Nephron progenitor cell (in vitro differentiated cells): ENCODE data around the gene ABR.

Experiments used
- DNase-seq: peaks from one replicate; pipeline ENCODE4 v3.0.0; 2021
- H3K27ac Mint-ChIP-seq: 2 replicates; pipeline ENCODE4 v1.8.0; 2021; ENCODE audit warnings: mild to moderate bottlenecking, moderate library complexity, mixed read lengths
- H3K27me3 Mint-ChIP-seq: 2 replicates; pipeline ENCODE4 v1.8.0; 2021; ENCODE audit warnings: mild to moderate bottlenecking, low read depth, mixed read lengths; ENCODE audit not compliant: poor library complexity
- H3K36me3 Mint-ChIP-seq: 2 replicates; pipeline ENCODE4 v1.8.0; 2021; ENCODE audit warnings: low read depth, mixed read lengths
- H3K4me1 Mint-ChIP-seq: 2 replicates; pipeline ENCODE4 v1.8.0; 2021; ENCODE audit warnings: mixed read lengths
- H3K4me3 Mint-ChIP-seq: 2 replicates; pipeline ENCODE4 v1.8.0; 2021; ENCODE audit warnings: mild to moderate bottlenecking, moderate library complexity, mixed read lengths
- H3K9me3 Mint-ChIP-seq: 2 replicates; pipeline ENCODE4 v1.8.0; 2021; ENCODE audit warnings: mild to moderate bottlenecking, moderate library complexity, mixed read lengths
- TF ChIP-seq, protein P1 (sequence below): fragments of 200-600 bp; sonication (generic); IDR thresholded peaks from 2 replicates; pipeline ENCODE4 v1.5.0; 2021; ENCODE audit warnings: antibody characterized with exemption

The ABR gene

DNA sequence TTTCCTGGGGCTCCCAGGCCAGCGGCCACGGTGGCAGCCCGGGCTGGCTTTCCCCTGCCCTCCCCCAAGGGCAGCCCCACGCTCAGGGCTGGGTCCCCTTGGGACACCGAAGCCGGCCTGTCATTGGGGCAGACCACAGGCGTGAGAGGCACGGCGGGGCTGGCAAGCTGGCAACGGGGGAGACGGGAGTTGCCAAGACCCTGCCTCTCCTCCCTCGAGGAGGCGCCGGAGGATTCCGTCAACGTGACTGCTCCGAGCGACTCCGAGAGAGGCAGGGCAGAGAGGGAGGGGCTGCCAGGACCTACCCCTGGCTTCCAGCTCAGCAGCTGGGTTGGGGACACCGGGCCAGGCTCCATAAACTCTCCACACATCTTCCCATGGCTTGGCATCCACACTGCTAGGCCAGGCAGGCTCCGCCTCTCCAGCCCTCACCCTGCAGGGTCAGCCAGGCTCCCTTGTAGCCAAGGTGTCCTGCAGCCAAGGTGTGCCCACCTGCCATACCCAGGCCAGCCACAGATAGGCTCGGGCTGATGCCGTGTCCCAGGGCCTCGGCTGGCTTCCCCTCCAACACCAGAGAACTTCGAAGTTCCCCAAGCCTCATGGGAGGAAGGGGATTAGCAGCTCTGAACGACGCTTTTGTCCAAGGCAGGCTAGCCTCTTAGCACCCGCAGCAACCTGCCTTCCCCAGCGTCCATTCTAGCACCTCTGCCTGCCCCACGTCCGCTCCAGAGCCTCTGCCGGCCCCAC is 157.3 kb downstream of the ABR start:
- TF ChIP-seq, protein P1, sequence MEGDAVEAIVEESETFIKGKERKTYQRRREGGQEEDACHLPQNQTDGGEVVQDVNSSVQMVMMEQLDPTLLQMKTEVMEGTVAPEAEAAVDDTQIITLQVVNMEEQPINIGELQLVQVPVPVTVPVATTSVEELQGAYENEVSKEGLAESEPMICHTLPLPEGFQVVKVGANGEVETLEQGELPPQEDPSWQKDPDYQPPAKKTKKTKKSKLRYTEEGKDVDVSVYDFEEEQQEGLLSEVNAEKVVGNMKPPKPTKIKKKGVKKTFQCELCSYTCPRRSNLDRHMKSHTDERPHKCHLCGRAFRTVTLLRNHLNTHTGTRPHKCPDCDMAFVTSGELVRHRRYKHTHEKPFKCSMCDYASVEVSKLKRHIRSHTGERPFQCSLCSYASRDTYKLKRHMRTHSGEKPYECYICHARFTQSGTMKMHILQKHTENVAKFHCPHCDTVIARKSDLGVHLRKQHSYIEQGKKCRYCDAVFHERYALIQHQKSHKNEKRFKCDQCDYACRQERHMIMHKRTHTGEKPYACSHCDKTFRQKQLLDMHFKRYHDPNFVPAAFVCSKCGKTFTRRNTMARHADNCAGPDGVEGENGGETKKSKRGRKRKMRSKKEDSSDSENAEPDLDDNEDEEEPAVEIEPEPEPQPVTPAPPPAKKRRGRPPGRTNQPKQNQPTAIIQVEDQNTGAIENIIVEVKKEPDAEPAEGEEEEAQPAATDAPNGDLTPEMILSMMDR = no peak
- peaks cover 7% of the 10 kb centered on the region for H3K27me3 Mint-ChIP-seq
- H3K4me3 Mint-ChIP-seq = no peak overlapping the region
- H3K9me3 Mint-ChIP-seq = no peaks in the 10 kb centered on the region
- H3K36me3 Mint-ChIP-seq = peaks cover 19% of the 10 kb centered on the region
- no peak for DNase-seq
- H3K27ac Mint-ChIP-seq = no peak overlapping the region
- H3K4me1 Mint-ChIP-seq = peaks cover 15% of the 10 kb centered on the region

DNA sequence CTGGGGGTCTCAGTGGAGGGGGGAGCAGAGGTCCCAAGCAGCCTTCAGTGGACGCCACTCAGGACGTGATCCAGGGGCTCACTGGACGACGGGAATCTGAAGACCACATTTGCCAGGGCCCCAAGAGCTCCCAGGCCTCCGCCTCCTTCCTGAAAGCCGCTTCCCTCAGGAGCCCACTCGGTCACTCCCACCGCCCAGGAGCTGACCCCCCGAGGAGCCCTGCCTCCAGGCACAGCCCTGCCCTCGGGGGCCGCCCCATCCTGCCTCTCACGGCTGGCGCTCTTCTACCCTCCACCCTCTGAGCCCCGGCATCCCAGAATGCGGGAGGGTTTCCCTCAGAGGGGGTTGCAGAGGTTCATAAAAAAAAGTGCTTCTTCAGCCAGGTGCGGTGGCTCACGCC is 158.6 kb downstream of the ABR start:
- Mint-ChIP-seq H3K4me3 (no peak overlapping the region), H3K27ac (no peak overlapping the region), H3K9me3 (no peaks in the 10 kb centered on the region)

DNA sequence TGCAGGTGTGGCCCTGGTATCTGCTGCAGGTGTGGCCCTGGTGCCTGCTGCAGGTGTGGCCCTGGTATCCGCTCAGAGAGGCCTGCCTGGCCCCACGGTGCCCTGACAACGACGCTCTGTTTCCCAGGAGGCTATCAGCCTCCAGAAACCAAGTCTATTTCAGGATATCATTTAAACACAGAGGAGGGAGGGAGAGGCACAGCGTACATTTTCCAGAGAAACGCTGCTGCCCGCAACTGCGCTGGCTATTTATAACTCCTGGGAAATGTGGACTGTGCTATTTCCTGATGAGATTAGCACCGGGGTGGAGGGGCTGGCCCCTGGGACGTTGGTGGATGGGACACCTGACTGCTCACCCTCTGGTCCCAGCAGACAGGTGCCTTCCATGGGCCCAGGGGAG is 160.3 kb downstream of the ABR start:
- H3K27me3 Mint-ChIP-seq = peaks cover 2% of the 10 kb centered on the region
- TF ChIP-seq, protein P1 = no peak
- H3K9me3 Mint-ChIP-seq = no peaks in the 10 kb centered on the region
- H3K4me1 Mint-ChIP-seq = peaks cover 5% of the 10 kb centered on the region
- H3K36me3 Mint-ChIP-seq = peaks cover 19% of the 10 kb centered on the region
- no peak for DNase-seq
- peak overlapping the region; percentile 91 for H3K27ac Mint-ChIP-seq
- H3K4me3 Mint-ChIP-seq = no peak overlapping the region

More for the DNA sequence above, 158.6 kb downstream of the ABR start:
- Mint-ChIP-seq H3K36me3 (peaks cover 19% of the 10 kb centered on the region), H3K27me3 (peaks cover 7% of the 10 kb centered on the region), H3K4me1 (peaks cover 15% of the 10 kb centered on the region)
- no peak for DNase-seq
- TF ChIP-seq, protein P1 = no peak

DNA sequence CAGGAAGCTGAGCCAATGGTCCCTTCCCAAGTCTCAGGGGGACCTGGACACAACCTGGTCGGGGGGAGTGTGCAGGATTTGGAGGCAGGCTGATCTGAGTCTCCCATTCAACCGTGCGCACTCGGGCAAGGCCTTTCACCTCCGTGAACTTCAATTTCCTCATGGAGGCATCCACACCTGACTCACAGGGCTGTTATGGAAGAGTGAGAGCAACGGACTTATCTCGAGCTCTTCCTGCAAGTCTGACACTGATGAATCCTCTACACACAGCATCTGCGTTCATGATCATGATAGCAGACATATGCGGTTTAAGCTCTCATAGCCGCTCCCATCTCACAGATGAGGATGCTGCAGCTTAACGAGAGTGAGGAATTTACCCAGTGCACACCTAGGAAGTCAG is 161.2 kb downstream of the ABR start:
- DNase-seq = no peak
- Mint-ChIP-seq H3K4me3 (no peak overlapping the region), H3K36me3 (peaks cover 19% of the 10 kb centered on the region), H3K27ac (peak overlapping the region; percentile 91), H3K4me1 (peaks cover 5% of the 10 kb centered on the region), H3K27me3 (peaks cover 2% of the 10 kb centered on the region), H3K9me3 (no peaks in the 10 kb centered on the region)
- TF ChIP-seq, protein P1 = no peak

DNA sequence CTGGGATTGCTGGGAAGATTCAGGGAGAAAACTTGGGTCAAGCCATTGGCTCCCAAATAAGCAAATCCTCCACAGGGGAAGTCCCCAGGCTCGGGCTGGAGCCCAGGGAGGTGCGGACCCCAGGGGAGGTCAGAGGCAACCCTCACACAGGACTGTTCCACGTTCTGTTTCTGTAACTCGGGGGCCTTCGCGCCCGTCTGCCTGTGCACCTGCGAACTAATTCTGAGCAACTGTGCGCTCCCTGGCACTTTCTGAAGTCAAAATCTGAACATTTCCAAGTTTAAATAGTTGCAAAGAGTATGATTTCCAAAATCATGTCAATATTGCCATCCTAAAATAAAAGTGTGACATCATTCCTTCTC is 166.1 kb downstream of the ABR start:
- H3K9me3 Mint-ChIP-seq = no peaks in the 10 kb centered on the region
- peaks cover 10% of the 10 kb centered on the region for H3K36me3 Mint-ChIP-seq
- no peaks in the 10 kb centered on the region for H3K27me3 Mint-ChIP-seq
- TF ChIP-seq, protein P1 = no peak
- no peaks in the 10 kb centered on the region for H3K4me1 Mint-ChIP-seq
- peak overlapping the region; percentile 89 for H3K27ac Mint-ChIP-seq
- H3K4me3 Mint-ChIP-seq = no peak overlapping the region
- DNase-seq = no peak
